Adipose tissue (tissue), 3 donors: ENCODE results near the gene PSME3. TPM values are rescaled to one million over a fixed set of nuclear protein-coding genes. Genes with fewer than 3 reads are reported as not detected.

Source experiments
- H3K27ac ChIP-seq: one replicate; pipeline ENCODE4 v1.5.1; 2013; ENCODE audit warnings: low read depth, low read length
- WGBS, 3 donors: extraction: QIAGEN DNeasy Blood & Tissue Kit; methylation state at CpG; one replicate each; pipeline ENCODE4 v1.1.7; 2013; 5-methylcytosine and 5-hydroxymethylcytosine counted together
- polyA plus RNA-seq, 3 donors: library from polyadenylated mRNA; stranded (reverse); fragments of 200-250 nt; gene quantifications; one replicate each; pipeline ENCODE4 v1.2.3, GENCODE V29; 2013
- donor health status: healthy with polysubstance abuse.
- donor health status: Bipolar disorder and iron deficiency.
- donor health status: healthy.

Gene PSME3
- polyA plus RNA-seq, 3 donors, result 33.4 to 84.8 (median 60.7) TPM

GRCh38 chr17:42886283-42887176 lies 53.3 kb downstream of the PSME3 start:
- WGBS, 3 donors, result 42 to 54% (median 49%) methylated on average over 15 of the region's 15 CpGs
- H3K27ac ChIP-seq, result no peak overlapping the region

GRCh38 chr17:42889809-42890208 lies 56.6 kb downstream of the PSME3 start:
- WGBS, 3 donors, result 93 to 95% (median 93%) methylated on average over 7 of the region's 7 CpGs
- no peak overlapping the region for H3K27ac ChIP-seq

- no peak overlapping the region for H3K27ac ChIP-seq
- 39 to 46% (median 42%) methylated on average over 10 of the region's 10 CpGs for WGBS, 3 donors
These were observed 58.4 kb downstream of the PSME3 start for GRCh38 chr17:42891539-42892152.

- no peak overlapping the region for H3K27ac ChIP-seq
- WGBS, 3 donors, result 13 to 42% (median 15%) methylated on average over 4 of the region's 4 CpGs
These were observed 60.2 kb downstream of the PSME3 start for GRCh38 chr17:42893359-42893758.

Other genes starting within 250 kb of the PSME3 start
- gene RETREG3, start 224.0 kb upstream of the PSME3 start, polyA plus RNA-seq, result 10 to 100 TPM; 13.6 to 28.8 (median 20.7) TPM
- 10 to 100 TPM; 28.6 to 51.8 (median 36.6) TPM for gene TUBG1, start 223.7 kb upstream of the PSME3 start, polyA plus RNA-seq
- gene TUBG2, start 174.1 kb upstream of the PSME3 start, polyA plus RNA-seq, result 10 to 100 TPM; 13.9 to 62.7 (median 24.0) TPM
- gene PLEKHH3, start 156.4 kb upstream of the PSME3 start, polyA plus RNA-seq, result 10 to 100 TPM; 30.4 to 67.4 (median 30.9) TPM
- 1 to 10 TPM; 1.3 to 2.6 (median 1.3) TPM for gene CCR10, start 151.6 kb upstream of the PSME3 start, polyA plus RNA-seq
- 1 to 10 TPM; 5.9 to 8.3 (median 7.0) TPM for gene CNTNAP1, start 150.9 kb upstream of the PSME3 start, polyA plus RNA-seq
- 10 to 100 TPM; 16.1 to 27.5 (median 25.9) TPM for gene EZH1, start 88.4 kb upstream of the PSME3 start, polyA plus RNA-seq
- 100 to 1,000 TPM in 2 of 3 donors, 10 to 100 TPM in 1; 12.9 to 178 (median 156) TPM for gene RAMP2, start 72.2 kb upstream of the PSME3 start, polyA plus RNA-seq
- gene VPS25, start 59.9 kb upstream of the PSME3 start, polyA plus RNA-seq, result 10 to 100 TPM; 52.3 to 64.8 (median 61.2) TPM
- under 1 TPM; 0.45 to 0.54 (median 0.46) TPM for gene WNK4, start 52.8 kb upstream of the PSME3 start, polyA plus RNA-seq
- gene COA3, start 34.7 kb upstream of the PSME3 start, polyA plus RNA-seq, result 100 to 1,000 TPM; 110 to 134 (median 120) TPM
- gene CNTD1, start 34.5 kb upstream of the PSME3 start, polyA plus RNA-seq, result 1 to 10 TPM in 1 of 3 donors, under 1 TPM in 2; 0.20 to 1.0 (median 0.54) TPM
- gene BECN1, start 9.1 kb upstream of the PSME3 start, polyA plus RNA-seq, result 10 to 100 TPM; 36.5 to 69.7 (median 66.2) TPM
- gene AOC2, start 11.2 kb downstream of the PSME3 start, polyA plus RNA-seq, result 1 to 10 TPM; 2.0 to 8.9 (median 3.1) TPM
- 100 to 1,000 TPM in 2 of 3 donors, 10 to 100 TPM in 1; 59.7 to 515 (median 182) TPM for gene AOC3, start 17.8 kb downstream of the PSME3 start, polyA plus RNA-seq
- under 1 TPM in 2 of 3 donors, not detected in 1; 0.03 to 0.11 TPM for gene G6PC1, start 67.4 kb downstream of the PSME3 start, polyA plus RNA-seq
- 10 to 100 TPM; 32.9 to 39.9 (median 37.6) TPM for gene AARSD1, start 131.1 kb downstream of the PSME3 start, polyA plus RNA-seq
- 1 to 10 TPM in 1 of 3 donors, under 1 TPM in 2; 0.19 to 3.9 (median 0.40) TPM for gene PTGES3L, start 146.7 kb downstream of the PSME3 start, polyA plus RNA-seq
- gene RUNDC1, start 147.2 kb downstream of the PSME3 start, polyA plus RNA-seq, result 1 to 10 TPM; 4.3 to 5.6 (median 4.6) TPM
- 1,000 to 10,000 TPM; 1,783 to 4,377 (median 3,127) TPM for gene RPL27, start 165.0 kb downstream of the PSME3 start, polyA plus RNA-seq
- gene IFI35, start 173.4 kb downstream of the PSME3 start, polyA plus RNA-seq, result 10 to 100 TPM; 11.4 to 56.8 (median 34.1) TPM
- 100 to 1,000 TPM in 2 of 3 donors, 10 to 100 TPM in 1; 50.8 to 200 (median 118) TPM for gene VAT1, start 189.0 kb downstream of the PSME3 start, polyA plus RNA-seq
- 1 to 10 TPM in 1 of 3 donors, under 1 TPM in 2; 0.22 to 1.8 (median 0.28) TPM for gene RND2, start 191.8 kb downstream of the PSME3 start, polyA plus RNA-seq